SK-N-MC (cell line): Measurements from ENCODE around the gene LRRC4B.

Experiments
- EZH2 ChIP-seq: fragments of 200-600 bp; sonication (generic); IDR thresholded peaks from one replicate; pipeline ENCODE4 v1.6.1; 2017; ENCODE audit warnings: antibody characterized with exemption
- FOXP2 ChIP-seq: optimal IDR thresholded peaks from 2 replicates; pipeline ENCODE3; 2011; ENCODE audit warnings: mild to moderate bottlenecking, moderate library complexity; ENCODE audit not compliant: insufficient read depth; ENCODE audit errors: extremely low read length, control extremely low read depth
- POLR2AphosphoS5 ChIP-seq: IDR thresholded peaks from 2 replicates; pipeline ENCODE4 v1.6.1; 2012; ENCODE audit warnings: mild to moderate bottlenecking, low read depth, low read length, borderline replicate concordance

GRCh38 chr19:50488389-50489194 lies 79.6 kb downstream of the LRRC4B start:
- TF ChIP-seq EZH2, result no peak
- no peak for TF ChIP-seq POLR2AphosphoS5
- no peak for TF ChIP-seq FOXP2
